GM21390 (cell line): ENCODE data around the gene PRICKLE4.

Experiments
- ATAC-seq: cut with Tn5 transposase; IDR thresholded peaks from one replicate; pipeline ENCODE4 v1.9.1; 2021; ENCODE audit not compliant: unreplicated experiment

Gene PRICKLE4

GRCh38 chr6:41836022-41836659 is 55.6 kb downstream of the PRICKLE4 start:
- no peak for ATAC-seq

GRCh38 chr6:41836660-41837052 is 56.1 kb downstream of the PRICKLE4 start:
- ATAC-seq, result no peak
